Measurements from ENCODE around the gene JPT1. TPM values are rescaled to one million over a fixed set of nuclear protein-coding genes. Genes with fewer than 3 reads are reported as not detected.
"Not testable (repeated sequence)": the region's sequence is repeated elsewhere in the genome, so short reads cannot be mapped to it uniquely, and the experiment has no call there.

The JPT1 gene
- total RNA-seq, 1 experiment from 2014 or later, result 232 TPM

DNA sequence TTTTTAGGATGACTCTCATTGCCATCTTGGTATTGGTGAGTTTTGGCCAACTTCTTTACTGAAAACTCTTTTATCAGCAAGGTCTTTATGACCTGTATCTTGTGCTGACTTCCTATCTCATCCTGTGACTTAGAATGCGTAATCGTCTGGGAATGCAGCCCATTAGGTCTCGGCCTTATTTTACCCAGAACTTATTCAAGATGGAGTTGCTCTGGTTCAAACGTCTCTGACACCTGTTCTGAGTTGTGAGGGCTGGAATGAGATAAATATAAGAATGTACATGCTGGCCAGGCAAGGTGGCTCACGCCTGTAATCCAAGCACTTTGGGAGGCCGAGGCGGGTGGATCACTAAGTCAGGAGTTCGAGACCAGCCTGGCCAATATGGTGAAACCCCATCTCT is 4.2 kb upstream of the JPT1 start:
- not testable (repeated sequence) for DNase-seq (ENCODE audit: low spot score)

DNA sequence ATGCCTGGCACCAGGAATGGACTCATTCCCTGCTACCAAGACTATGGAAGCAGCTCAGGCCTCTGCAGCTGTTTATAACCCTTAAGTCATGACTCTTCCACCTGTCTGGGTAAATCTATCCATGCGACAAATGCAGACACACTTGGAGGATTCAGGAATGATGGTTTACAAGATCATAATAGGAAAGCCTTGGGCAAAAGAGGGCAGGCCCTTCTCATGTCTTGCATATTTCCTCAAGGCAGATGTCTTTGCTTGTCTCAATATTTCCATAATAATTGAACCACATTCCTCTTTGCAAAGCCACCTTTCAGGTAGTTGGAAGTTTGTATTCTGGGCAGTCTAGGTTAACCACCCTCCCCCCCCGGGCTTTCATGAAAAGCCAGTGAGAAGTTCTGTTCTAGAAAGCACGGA is 884 bp upstream of the JPT1 start:
- no peak for DNase-seq (ENCODE audit: low spot score)

DNA sequence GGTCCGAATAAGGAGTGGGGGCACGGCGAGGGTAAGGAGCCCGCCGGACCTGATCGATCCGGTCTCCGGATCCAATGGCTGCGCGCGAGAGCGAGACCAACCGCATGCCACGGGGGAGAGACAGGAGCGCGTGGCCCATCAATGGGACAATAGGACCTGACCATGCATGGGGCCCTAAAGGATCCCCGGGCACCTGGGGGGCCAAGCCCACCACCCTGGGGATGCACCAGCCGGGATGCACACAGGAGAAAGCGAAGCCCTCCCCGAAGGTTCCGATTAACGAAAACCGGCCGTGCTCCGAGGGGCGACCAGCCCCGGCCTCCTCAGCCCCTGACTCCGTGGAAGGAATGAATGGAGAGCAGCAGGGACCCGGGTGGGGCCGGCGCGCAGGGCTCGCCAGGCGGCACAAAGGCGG is 525 bp downstream of the JPT1 start:
- DNase-seq (ENCODE audit: low spot score), result peak; percentile 38

DNA sequence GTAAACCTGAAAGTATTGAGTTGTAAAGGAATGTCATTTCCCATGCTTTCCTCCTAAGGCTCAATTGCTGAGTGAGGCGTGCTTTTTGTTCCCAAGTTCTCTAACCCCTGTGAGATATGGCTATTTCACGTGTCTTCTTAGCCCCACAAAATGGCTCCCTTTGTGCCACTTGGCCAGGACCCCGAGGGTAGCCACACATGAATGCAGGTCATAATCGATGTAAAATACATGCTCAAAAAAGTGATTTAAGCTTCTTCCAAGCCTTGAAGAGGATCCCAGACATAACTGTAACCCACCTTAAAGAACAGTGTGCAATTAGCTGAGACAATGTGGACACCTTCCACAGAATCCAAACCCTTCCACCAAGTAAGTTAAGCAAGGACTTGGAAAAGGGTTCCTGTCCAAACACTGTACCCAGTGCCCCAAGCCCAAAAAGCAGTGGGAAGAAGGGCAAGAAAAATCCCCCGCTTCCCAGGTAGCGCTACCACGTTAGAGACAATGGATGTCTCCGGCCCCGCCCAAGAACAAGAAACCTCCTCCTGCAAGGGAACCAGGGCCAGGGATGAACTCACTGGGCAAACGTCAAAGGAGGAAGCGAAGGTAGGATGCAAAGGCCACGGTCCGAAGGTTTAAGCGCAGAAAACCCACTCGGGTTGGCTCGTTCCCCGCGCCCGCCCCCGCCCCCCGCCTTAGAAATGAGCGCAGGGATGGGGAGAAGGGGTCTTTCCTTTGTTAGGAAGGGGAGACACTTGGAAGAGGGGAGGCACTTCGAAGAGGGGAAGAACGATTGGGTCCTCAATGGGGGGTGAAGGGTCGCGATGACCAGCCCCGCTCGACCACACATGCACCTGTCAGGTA is 1.2 kb downstream of the JPT1 start:
- peak; percentile 48 for DNase-seq (ENCODE audit: low spot score)

DNA sequence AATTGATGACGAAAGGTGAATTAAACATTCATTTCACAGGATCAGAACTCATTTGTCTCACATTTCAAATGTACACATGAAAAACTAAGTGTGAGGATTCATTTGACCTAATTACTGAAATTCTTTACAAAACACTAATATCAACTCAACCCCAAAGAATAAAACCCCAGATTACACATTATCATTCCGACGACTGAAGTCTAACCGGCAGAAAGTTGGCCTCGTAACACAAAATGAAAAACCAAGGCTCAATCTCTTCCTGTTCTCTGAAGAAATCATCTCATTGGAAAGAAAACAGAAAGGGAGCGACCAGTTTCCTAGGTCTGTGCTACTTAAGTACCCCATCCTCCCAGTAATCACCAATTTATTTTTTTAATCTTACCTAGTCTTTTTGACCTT is 1.8 kb downstream of the JPT1 start:
- DNase-seq (ENCODE audit: low spot score), result no peak

DNA sequence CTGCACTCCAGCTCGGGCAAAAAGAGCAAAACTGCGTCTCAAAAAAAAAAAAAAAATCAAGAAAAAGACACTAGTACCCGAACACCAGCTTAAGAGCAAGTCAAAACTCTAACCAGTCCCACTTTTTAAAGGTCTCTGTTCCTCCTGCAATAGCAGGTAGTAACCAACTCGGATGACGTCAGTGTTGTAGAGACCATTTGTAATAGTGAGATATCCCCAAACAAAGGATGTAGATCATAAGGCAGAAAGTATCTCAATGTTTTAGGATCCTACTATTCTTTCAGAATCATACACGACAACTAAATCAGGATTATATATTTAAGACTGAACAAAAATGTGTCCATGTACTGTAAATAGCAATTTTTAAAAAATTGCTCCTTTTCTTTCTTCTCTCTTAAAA is 2.4 kb downstream of the JPT1 start:
- no peak for DNase-seq (ENCODE audit: low spot score)

DNA sequence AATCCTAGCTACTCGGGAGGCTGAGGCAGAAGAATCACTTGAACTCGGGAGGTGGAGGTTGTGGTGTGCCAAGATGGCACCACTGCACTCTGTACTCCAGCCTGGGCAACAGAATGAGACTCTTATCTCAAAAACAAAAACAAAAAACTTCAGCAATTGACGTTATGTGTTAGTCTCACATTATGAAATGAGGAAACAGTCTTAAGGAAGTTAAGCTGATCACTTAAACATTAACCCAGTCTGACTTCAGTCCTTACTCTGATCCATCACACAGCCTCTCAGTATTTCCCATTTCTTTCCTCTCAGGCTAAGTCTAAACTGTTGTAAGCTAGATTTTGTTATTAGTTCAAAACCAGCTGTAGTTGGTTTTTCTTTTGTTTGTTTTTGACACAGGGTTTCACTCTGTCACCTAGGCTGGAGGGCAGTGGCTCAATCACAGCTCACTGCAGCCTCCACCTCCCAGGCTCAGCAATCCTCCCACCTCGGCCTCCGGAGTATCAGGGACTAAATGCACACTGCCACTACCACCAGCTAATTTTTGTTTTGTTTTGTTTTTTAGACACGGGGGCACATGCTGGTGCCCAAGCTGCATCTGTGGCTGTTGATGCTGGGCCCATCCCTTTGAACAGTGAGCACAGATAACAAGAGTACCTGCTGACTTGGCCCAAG is 6.3 kb downstream of the JPT1 start:
- DNase-seq (ENCODE audit: low spot score), result no peak

DNA sequence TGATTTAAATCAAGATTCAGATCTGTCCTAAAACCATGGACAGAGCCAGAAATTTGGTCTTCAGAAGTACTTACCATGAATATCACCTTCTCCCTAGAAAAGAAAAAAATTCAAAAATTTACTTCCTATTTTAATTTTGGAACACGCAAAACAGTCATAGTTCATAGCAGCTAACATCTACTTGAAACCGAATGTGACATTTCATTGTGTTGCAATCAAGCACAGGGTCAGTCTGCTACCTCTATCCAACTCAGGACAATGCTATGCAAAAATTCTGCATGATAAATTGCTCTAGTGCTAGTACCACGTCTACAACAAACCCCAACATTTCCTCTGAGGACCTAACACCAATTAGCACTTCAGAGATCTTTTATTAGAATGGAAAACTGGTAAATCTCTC is 7.7 kb downstream of the JPT1 start:
- no peak for DNase-seq (ENCODE audit: low spot score)

DNA sequence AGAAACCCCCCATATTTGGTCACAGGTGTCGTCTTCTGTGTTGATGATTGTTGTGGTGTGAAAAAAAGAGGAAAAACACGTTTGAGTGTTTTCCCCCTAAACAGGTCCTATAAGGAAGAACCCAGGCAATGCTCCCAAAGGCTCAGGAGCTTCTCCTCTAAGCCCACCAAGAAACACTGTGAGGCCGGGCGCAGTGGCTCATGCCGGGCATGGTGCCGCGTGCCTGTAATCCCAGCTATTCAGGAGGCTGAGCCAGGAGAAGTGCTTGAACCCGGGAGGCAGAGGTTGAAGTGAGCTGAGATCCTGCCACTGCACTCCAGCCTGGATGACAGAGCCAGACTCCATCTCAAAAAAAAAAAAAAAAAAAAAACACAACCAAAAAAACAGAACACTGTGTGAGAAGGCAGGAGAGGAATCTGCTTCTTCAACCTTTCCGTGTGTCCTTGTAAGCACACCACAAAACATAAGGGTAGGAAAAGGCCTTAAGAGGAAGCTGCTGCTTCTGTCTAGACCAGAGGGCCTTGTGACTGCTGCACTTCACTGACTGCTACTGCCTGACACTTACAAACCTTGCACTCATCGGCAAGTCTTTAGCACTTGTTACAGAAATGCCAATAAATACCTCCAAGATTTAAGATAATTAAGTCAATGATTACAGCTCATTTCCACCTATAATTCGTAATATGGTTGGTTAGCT is 9.3 kb downstream of the JPT1 start:
- no peak for DNase-seq (ENCODE audit: low spot score)

DNA sequence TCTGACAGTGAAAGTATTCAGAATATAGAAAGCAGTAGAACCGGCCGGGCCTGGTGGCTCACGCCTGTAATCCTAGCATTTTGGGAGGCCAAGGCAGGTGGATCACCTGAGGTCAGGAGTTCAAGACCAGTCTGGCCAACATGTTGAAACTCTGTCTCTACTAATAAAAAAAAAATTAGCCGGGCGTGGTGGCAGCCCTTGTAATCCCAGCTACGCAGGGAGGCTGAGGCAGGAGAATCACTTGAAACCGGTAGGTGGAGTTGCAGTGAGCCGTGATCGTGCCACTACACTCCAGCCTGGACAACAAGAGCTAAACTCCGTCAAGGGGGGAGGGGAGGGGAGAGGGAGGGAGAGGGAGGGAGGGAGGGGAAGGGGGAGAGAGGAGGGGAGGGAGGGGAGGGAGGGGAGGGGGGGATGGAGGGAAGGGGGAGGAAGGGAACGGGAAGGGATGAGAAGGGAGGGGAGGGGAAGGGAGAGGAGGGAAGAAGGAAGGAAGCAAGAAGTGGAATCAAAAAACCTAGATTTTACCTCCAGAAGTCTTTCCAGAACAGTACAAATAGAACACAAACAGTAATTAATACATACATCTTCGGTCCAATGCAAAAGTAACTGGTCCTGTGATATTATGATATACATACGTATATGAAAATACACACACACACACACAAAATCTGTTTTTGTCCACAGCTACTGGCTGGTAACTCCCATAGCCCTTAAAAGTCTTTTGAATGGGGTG is 11.9 kb downstream of the JPT1 start:
- no peak for DNase-seq (ENCODE audit: low spot score)

DNA sequence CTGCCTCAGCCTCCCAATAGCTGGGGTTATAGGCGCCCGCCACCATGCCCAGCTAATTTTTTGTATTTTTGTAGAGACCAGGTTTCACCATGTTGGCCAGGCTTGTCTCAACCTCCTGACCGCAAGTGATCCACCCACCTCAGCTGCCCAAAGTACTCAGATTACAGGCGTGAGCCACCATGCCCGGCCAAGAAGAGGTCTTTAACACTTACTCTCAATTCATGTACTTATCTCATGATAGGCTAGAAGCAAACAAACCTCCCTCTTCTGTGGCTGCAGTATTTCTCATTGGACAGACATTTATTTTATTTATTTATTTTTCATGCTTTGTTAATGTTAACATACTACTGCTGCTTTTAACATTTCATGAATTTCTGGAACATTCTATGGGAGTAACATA is 15.8 kb downstream of the JPT1 start:
- DNase-seq (ENCODE audit: low spot score), result no peak

DNA sequence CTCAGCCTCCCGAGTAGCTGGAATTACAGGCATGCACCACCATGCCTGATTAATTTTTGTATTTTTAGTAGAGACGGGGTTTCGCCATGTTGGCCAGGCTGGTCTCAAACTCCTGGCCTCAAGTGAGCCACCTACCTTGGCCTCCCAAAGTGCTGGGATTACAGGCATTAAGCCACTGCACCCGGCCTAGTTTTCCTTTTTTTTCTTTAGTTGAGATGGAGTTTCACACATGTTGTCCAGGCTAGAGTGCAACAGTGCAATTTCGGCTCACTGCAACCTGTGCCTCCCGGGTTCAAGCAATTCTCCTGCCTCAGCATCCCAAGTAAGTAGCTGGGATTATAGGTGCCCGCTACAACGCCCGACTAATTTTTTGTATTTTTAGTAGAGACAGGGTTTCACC is 16.6 kb downstream of the JPT1 start:
- not testable (repeated sequence) for DNase-seq (ENCODE audit: low spot score)

DNA sequence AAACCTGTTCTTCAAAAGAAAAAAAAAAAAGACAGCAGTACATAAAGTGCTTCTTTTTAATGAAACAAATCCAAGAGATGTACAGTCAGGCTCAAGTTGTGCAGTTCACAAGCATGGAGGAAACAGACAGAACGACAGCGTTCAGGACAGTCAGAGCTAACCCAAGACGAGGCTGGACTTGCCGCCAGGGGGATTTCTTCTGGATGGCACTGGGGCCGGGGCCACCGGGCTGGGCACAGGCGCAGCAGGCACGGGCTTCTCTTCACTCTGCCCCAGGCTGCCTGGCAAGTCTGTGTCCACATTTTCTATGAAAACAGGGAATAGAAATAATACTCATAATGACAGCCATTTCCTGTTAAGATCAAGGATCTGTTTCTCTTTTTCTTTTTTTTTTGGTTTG is 18.4 kb downstream of the JPT1 start:
- DNase-seq (ENCODE audit: low spot score), result no peak

DNA sequence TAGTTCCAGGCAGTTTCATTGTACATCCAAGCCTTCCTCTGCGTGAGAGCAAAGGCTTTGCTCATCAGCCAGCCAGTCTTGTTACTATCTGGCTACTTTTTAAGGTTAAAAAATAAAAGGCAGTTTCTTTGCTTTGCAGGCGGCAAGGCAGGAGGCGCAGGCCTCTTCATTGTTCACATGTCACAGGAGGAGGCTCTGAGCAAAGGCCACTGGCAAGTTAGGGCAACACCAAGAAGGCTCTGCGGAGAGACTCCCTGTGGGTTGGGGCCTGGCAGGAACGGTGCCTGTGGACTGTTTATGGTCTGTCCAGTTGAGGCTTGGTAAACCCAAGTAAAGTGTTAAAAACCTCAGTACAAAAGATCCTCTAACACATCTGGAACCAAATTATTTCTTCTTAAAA is 18.9 kb downstream of the JPT1 start:
- no peak for DNase-seq (ENCODE audit: low spot score)

DNA sequence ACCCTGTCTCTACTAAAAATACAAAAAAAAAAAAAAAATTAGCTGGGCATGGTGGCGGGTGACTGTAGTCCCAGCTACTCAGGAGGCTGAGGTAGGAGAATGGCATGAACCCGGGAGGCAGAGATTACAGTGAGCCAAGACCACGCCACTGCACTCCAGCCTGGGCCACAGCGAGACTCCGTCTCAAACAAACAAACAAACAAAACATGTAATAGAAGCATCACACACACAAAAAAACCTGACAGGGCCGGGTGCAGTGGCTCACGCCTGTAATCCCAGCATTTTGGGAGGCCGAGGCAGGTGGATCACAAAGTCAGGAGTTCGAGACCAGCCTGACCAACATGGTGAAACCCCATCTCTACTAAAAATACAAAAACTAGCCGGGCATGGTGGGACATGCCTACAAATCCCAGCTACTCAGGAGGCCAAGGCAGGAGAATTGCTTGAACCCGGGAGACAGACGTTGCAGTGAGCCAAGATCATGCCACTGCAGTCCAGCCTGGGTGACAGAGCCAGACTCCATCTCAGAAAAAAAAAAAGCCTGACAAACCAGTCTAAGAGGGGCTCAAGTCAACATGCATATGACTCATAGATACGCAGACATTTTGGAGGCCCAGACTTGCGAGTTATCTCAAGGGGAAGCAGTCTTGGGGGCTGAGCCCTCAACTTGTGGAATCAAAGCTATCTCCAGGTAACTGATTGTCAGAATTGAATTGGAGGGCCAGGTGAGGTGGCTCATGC is 20.5 kb downstream of the JPT1 start:
- DNase-seq (ENCODE audit: low spot score), result not testable (repeated sequence)

DNA sequence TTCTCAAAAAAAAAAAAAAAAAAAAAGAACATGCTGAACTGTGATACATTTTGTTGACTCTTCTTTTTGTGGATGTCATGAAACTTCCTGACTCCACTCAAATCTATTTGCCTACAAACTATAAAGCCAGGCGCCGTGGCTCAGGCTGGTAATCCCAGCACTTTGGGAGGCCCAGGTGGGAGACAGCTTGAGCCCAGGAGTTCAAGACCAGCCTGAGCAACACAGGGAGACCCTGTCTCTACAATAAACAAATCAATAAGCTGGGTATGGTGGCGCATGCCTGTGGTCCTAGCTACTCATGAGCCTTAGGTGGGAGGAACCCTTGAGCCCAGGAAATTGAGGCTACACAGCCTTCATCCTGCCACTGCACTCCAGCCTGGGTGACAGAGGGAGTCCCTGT is 21.3 kb downstream of the JPT1 start:
- no peak for DNase-seq (ENCODE audit: low spot score)

DNA sequence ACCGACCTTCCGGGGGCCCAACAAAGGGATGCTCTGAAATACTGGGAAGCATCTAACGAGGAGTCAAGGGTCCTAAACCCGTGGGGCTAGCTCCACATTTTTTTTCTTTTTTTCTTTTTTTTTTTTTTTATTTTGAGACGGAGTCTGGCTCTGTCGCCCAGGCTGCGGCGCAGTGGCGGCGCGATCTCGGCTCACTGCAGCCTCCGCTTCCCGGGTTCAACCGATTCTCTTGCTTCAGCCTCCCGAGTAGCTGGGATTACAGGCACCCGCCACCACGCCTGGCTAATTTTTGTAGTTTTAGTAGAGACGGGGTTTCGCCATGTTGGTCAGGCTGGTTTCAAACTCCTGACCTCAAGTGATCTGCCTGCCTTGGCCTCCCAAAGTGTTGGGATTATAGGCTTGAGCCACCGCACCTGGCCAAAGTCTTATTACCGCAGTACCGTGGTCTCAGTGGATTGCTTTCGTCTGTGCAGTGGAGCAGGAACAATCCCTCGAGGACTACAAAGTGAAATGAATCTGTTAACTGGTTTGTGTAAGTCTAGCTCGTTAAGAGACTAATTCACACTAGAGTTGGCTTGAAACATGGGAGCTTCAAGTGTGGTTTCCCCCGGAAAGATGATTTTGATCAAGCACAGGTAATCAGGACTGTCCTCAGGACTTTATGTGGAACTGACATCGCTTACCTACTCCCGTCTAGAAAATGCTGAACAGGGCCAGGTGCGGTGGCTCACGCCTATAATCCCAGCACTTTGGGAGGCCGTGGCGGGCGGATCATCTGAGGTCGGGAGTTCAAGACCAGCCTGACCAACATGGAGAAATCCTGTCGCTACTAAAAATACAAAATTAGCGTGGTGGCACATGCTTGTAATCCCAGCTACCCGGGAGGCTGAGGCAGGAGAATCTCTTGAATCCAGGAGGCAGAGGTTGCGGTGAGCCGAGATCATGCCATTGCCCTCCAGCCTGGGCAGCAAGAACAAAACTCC is 22.0 kb downstream of the JPT1 start:
- not testable (repeated sequence) for DNase-seq (ENCODE audit: low spot score)

DNA sequence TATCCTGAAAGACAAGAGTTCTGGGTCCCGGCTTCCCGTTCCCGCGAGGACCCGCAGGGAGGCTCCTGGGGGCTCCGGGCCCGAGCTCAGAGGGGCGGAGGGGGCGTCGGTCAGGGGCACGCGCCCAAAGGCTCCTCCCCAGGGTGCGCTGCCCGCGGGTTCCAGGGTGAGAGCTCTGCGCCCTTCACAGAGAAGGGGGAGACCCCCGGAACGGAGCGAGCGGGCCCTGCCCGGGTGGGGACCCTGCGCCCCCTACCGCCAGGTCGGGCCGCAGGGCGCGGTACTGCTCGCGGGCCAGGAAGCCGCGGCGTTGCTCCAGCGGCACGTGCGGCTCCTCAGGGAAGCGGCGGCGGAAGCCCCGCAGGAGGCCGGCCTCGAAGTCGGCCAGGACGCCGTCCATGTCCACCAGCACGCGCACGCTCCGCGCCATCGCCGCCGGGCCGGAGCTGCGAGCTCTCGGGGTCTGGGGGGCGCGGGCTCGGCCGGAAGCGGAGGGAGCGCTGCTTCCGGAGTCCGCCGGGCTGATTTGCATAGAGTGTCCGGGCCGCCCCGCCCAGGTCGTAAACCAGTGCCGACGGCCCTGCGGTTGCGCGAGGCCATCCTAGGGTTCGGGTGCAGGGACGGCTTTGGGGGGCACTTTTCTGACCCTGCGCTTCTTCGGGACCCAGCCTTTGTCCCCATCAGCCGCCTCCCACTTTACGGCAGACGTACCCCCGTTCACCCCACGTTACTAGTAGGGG is 22.9 kb downstream of the JPT1 start, which contains the start of gene NT5C:
NT5C (minus strand) TSS at position 465 of the 740 bp plus-strand sequence; CDS start at position 430, 35 bp downstream.
- DNase-seq (ENCODE audit: low spot score), result peak; percentile 84
